ENCODE measurements around the gene EGLN1. TPM values are rescaled to one million over a fixed set of nuclear protein-coding genes. Genes with fewer than 3 reads are reported as not detected.

The EGLN1 gene
- total and polyA plus RNA-seq, 2 of the 8 experiments (the other 6 are each of a cell fraction or from before 2014, with no cell fraction given): 4.0 to 6.4 TPM

GRCh38 chr1:231396643-231397042 is 25.4 kb downstream of the EGLN1 start:
- ChIA-PET POLR2A (ENCODE audit: partially characterized antibody) (no interaction called here), CTCF (ENCODE audit: partially characterized antibody) (no interaction called here)
- H4K91ac ChIP-seq (replicated peaks; ENCODE audit: insufficient read length, low read length): no peak overlapping the region
- no peaks in the 10 kb centered on the region for H3K9me3 ChIP-seq (ENCODE audit: insufficient read depth in 2 of 2, low read depth in 1 of 2, low read length in 1 of 2)
- H3K4me2 ChIP-seq (ENCODE audit: insufficient read depth in 1 of 2, low read depth in 2 of 2, low read length in 2 of 2): no peak overlapping the region
- H2BK12ac ChIP-seq (ENCODE audit: low read depth, low read length): no peak overlapping the region
- H3K4ac ChIP-seq (replicated peaks; ENCODE audit: insufficient read length, low read depth, low read length): no peak overlapping the region
- H3K4me3 ChIP-seq (ENCODE audit: extremely low read depth in 1 of 4, insufficient read depth in 2 of 4, low read depth in 3 of 4, low read length in 4 of 4): no peak overlapping the region
- no peak overlapping the region for H4K8ac ChIP-seq (ENCODE audit: extremely low read depth, insufficient read depth, low read length)
- no peaks in the 10 kb centered on the region for H3K79me2 ChIP-seq (ENCODE audit: control insufficient read depth in 1 of 2, insufficient read depth in 2 of 2, low read length in 2 of 2)
- no peak overlapping the region for H3K14ac ChIP-seq (ENCODE audit: insufficient read length)
- no peak overlapping the region for H2AK5ac ChIP-seq (ENCODE audit: low read depth, low read length)
- no peaks in the 10 kb centered on the region for H3K27me3 ChIP-seq (replicated peaks in 1 of 4; ENCODE audit: control insufficient read depth in 3 of 4, extremely low read depth in 1 of 4, insufficient read depth in 3 of 4, low read length in 3 of 4)
- WGBS, 2 experiments (ENCODE audit: extremely low coverage in 1 of 2, insufficient coverage in 1 of 2, insufficient read length in 1 of 2, insufficient replicate concordance in 2 of 2, low coverage in 1 of 2, low lambda C conversion rate in 2 of 2, missing lambda C conversion rate in 1 of 2): 93% methylated on average over 2 of the region's 2 CpGs; no CpG with 5 or more reads in 1 of the 2 experiments
- no peaks in the 10 kb centered on the region for H4K20me1 ChIP-seq (replicated peaks in 1 of 2; ENCODE audit: control insufficient read depth in 1 of 2, insufficient read depth in 2 of 2, low read length in 2 of 2)
- no peak overlapping the region for H2BK120ac ChIP-seq (replicated peaks; ENCODE audit: low read depth, low read length)
- H3K56ac ChIP-seq (replicated peaks; ENCODE audit: insufficient read length, low read depth, low read length): no peak overlapping the region
- H2BK15ac ChIP-seq (ENCODE audit: low read length): no peak overlapping the region
- no peak overlapping the region for H3K23ac ChIP-seq (ENCODE audit: insufficient read length)
- peaks cover 0 to 2% (median 0%) of the 10 kb centered on the region in 4 experiments; a peak in 1 of 7 replicates for H3K4me1 ChIP-seq (replicated peaks in 1 of 4; ENCODE audit: control insufficient read depth in 3 of 4, insufficient read depth in 4 of 4, low read length in 3 of 4)
- FAIRE-seq (no peak), DNase-seq (ENCODE audit: low read depth in 1 of 2, low spot score in 2 of 2) (no peak)
- no peaks in the 10 kb centered on the region for H3K79me1 ChIP-seq (ENCODE audit: low read depth, low read length)
- no peak overlapping the region for H3K9ac ChIP-seq (replicated peaks in 1 of 4; ENCODE audit: extremely low read depth in 1 of 4, low read depth in 3 of 4, low read length in 3 of 4)
- H4K5ac ChIP-seq (ENCODE audit: insufficient read length, low read depth, low read length): no peak overlapping the region
- H3K27ac ChIP-seq (ENCODE audit: low read depth, low read length): no peak overlapping the region
- TF ChIP-seq SAP30 (IDR thresholded peaks at IDR 0.05; ENCODE audit: insufficient read depth, insufficient replicate concordance, low read length) (no peak), MAX (IDR thresholded peaks at IDR 0.05) (no peak), CREB1 (IDR thresholded peaks at IDR 0.05) (no peak), CBX5 (IDR thresholded peaks at IDR 0.05; ENCODE audit: low read depth, low read length) (no peak), NANOG (IDR thresholded peaks at IDR 0.05; ENCODE audit: insufficient read depth, low read depth, low read length, poor library complexity, severe bottlenecking) (no peak), POLR2A (IDR thresholded peaks at IDR 0.05; ENCODE audit: control extremely low read depth in 1 of 2, low read depth in 2 of 2, low read length in 2 of 2) (no peak), SRF (IDR thresholded peaks at IDR 0.05; ENCODE audit: low read depth, low read length) (no peak), TEAD4 (IDR thresholded peaks at IDR 0.05; ENCODE audit: low read depth, low read length) (no peak)
- no peak overlapping the region for H3K18ac ChIP-seq (ENCODE audit: extremely low read depth, low read length)
- H2BK20ac ChIP-seq (ENCODE audit: low read length): no peak overlapping the region
- H2BK5ac ChIP-seq (ENCODE audit: low read depth, low read length): no peak overlapping the region
- no peaks in the 10 kb centered on the region for H3K23me2 ChIP-seq (ENCODE audit: low read depth, low read length)
- no peaks in the 10 kb centered on the region for H3K36me3 ChIP-seq (ENCODE audit: control insufficient read depth in 2 of 4, insufficient read depth in 4 of 4, low read length in 3 of 4)
- no peak overlapping the region for H2AFZ ChIP-seq (ENCODE audit: low read length)

Data from H1 (cell line).